ENCODE data around the gene BAIAP2. TPM values are rescaled to one million over a fixed set of nuclear protein-coding genes. Genes with fewer than 3 reads are reported as not detected.

BAIAP2 gene
- total RNA-seq, 2 experiments from 2014 or later, result 7.4 to 7.5 TPM

- Mint-ChIP-seq H3K4me3 (no peak overlapping the region), H3K9me3 (no peaks in the 10 kb centered on the region), H3K36me3 (no peaks in the 10 kb centered on the region), H3K27ac (no peak overlapping the region), H3K27me3 (peaks cover 10% of the 10 kb centered on the region), H3K4me1 (no peaks in the 10 kb centered on the region)
- ATAC-seq (ENCODE audit: low read depth), result no peak
- no peak for DNase-seq
- POLR2A ChIA-PET, result interaction anchor here (1.1 kb wide), 1 partner anchor 22 kb away, joined by 3 read pairs; no protein-coding TSS in a partner anchor
Measured at GRCh38 chr17:81039854-81040758, 5.2 kb downstream of the BAIAP2 start.

- DNase-seq, result no peak
- peak; percentile 13 for ATAC-seq (ENCODE audit: low read depth)
- Mint-ChIP-seq H3K36me3 (no peaks in the 10 kb centered on the region), H3K4me3 (no peak overlapping the region), H3K27me3 (peaks cover 10% of the 10 kb centered on the region), H3K27ac (no peak overlapping the region), H3K4me1 (no peaks in the 10 kb centered on the region), H3K9me3 (no peaks in the 10 kb centered on the region)
- POLR2A ChIA-PET, result no interaction called here
Measured at GRCh38 chr17:81040791-81041337, 5.9 kb downstream of the BAIAP2 start.

GRCh38 chr17:81042606-81043005, 7.7 kb downstream of the BAIAP2 start:
- Mint-ChIP-seq H3K36me3 (no peaks in the 10 kb centered on the region), H3K27ac (no peak overlapping the region), H3K27me3 (no peaks in the 10 kb centered on the region), H3K4me1 (no peaks in the 10 kb centered on the region), H3K9me3 (no peaks in the 10 kb centered on the region), H3K4me3 (no peak overlapping the region)
- no peak for DNase-seq
- POLR2A ChIA-PET, result no interaction called here
- no peak for ATAC-seq (ENCODE audit: low read depth)

- Mint-ChIP-seq H3K9me3 (no peaks in the 10 kb centered on the region), H3K27me3 (no peaks in the 10 kb centered on the region), H3K36me3 (no peaks in the 10 kb centered on the region), H3K4me1 (no peaks in the 10 kb centered on the region), H3K4me3 (no peak overlapping the region), H3K27ac (no peak overlapping the region)
- ATAC-seq (ENCODE audit: low read depth), result no peak
- no peak for DNase-seq
- POLR2A ChIA-PET, result no interaction called here
Measured at GRCh38 chr17:81043319-81043724, 8.4 kb downstream of the BAIAP2 start.

GRCh38 chr17:81043725-81044427, 8.9 kb downstream of the BAIAP2 start:
- POLR2A ChIA-PET, result no interaction called here
- H3K4me3 Mint-ChIP-seq, result no peak overlapping the region
- H3K36me3 Mint-ChIP-seq, result no peaks in the 10 kb centered on the region
- H3K27ac Mint-ChIP-seq, result no peak overlapping the region
- H3K4me1 Mint-ChIP-seq, result no peaks in the 10 kb centered on the region
- no peaks in the 10 kb centered on the region for H3K9me3 Mint-ChIP-seq
- DNase-seq (no peak), ATAC-seq (ENCODE audit: low read depth) (no peak)
- H3K27me3 Mint-ChIP-seq, result no peaks in the 10 kb centered on the region

- H3K9me3 Mint-ChIP-seq, result no peaks in the 10 kb centered on the region
- ATAC-seq (ENCODE audit: low read depth), result no peak
- no peak overlapping the region for H3K4me3 Mint-ChIP-seq
- H3K36me3 Mint-ChIP-seq, result no peaks in the 10 kb centered on the region
- DNase-seq, result no peak
- POLR2A ChIA-PET, result no interaction called here
- no peak overlapping the region for H3K27ac Mint-ChIP-seq
- H3K27me3 Mint-ChIP-seq, result no peaks in the 10 kb centered on the region
- H3K4me1 Mint-ChIP-seq, result peaks cover 3% of the 10 kb centered on the region
Measured at GRCh38 chr17:81044428-81044763, 9.4 kb downstream of the BAIAP2 start.

GRCh38 chr17:81044764-81045589, 10.0 kb downstream of the BAIAP2 start:
- Mint-ChIP-seq H3K9me3 (no peaks in the 10 kb centered on the region), H3K36me3 (no peaks in the 10 kb centered on the region), H3K27ac (no peak overlapping the region), H3K4me1 (peaks cover 6% of the 10 kb centered on the region), H3K4me3 (no peak overlapping the region), H3K27me3 (no peaks in the 10 kb centered on the region)
- POLR2A ChIA-PET, result no interaction called here
- ATAC-seq (ENCODE audit: low read depth), result no peak
- DNase-seq, result no peak

- Mint-ChIP-seq H3K4me3 (no peak overlapping the region), H3K4me1 (peaks cover 6% of the 10 kb centered on the region), H3K27me3 (no peaks in the 10 kb centered on the region), H3K9me3 (no peaks in the 10 kb centered on the region), H3K36me3 (no peaks in the 10 kb centered on the region), H3K27ac (no peak overlapping the region)
- POLR2A ChIA-PET, result no interaction called here
- no peak for ATAC-seq (ENCODE audit: low read depth)
- no peak for DNase-seq
Measured at GRCh38 chr17:81045590-81046095, 10.7 kb downstream of the BAIAP2 start.

GRCh38 chr17:81046132-81046769, 11.3 kb downstream of the BAIAP2 start:
- POLR2A ChIA-PET, result interaction anchor here (0.5 kb wide), 1 partner anchor 986 kb away, joined by 3 read pairs; no protein-coding TSS in a partner anchor
- DNase-seq (no peak), ATAC-seq (ENCODE audit: low read depth) (no peak)
- no peak overlapping the region for H3K27ac Mint-ChIP-seq
- peaks cover 6% of the 10 kb centered on the region for H3K4me1 Mint-ChIP-seq
- no peaks in the 10 kb centered on the region for H3K27me3 Mint-ChIP-seq
- H3K9me3 Mint-ChIP-seq, result no peaks in the 10 kb centered on the region
- H3K36me3 Mint-ChIP-seq, result no peaks in the 10 kb centered on the region
- no peak overlapping the region for H3K4me3 Mint-ChIP-seq

- H3K36me3 Mint-ChIP-seq, result no peaks in the 10 kb centered on the region
- POLR2A ChIA-PET, result interaction anchor here (0.5 kb wide), 1 partner anchor 987 kb away, joined by 3 read pairs; no protein-coding TSS in a partner anchor
- DNase-seq (no peak), ATAC-seq (ENCODE audit: low read depth) (no peak)
- no peaks in the 10 kb centered on the region for H3K27me3 Mint-ChIP-seq
- H3K27ac Mint-ChIP-seq, result no peak overlapping the region
- H3K9me3 Mint-ChIP-seq, result no peaks in the 10 kb centered on the region
- H3K4me3 Mint-ChIP-seq, result no peak overlapping the region
- H3K4me1 Mint-ChIP-seq, result peaks cover 6% of the 10 kb centered on the region
Measured at GRCh38 chr17:81046770-81047359, 11.9 kb downstream of the BAIAP2 start.

- DNase-seq (no peak), ATAC-seq (ENCODE audit: low read depth) (peak; percentile 14)
- Mint-ChIP-seq H3K4me1 (peaks cover 6% of the 10 kb centered on the region), H3K36me3 (no peaks in the 10 kb centered on the region), H3K4me3 (no peak overlapping the region), H3K27me3 (no peaks in the 10 kb centered on the region), H3K9me3 (no peaks in the 10 kb centered on the region), H3K27ac (peak overlapping the region; percentile 71)
- POLR2A ChIA-PET, result interaction anchor here (1.0 to 1.5 kb wide), 2 partner anchors 39 to 44 kb away, joined by 3 to 4 read pairs; no protein-coding TSS in a partner anchor
Measured at GRCh38 chr17:81048827-81049371, 13.9 kb downstream of the BAIAP2 start.

GRCh38 chr17:81049372-81049911, 14.5 kb downstream of the BAIAP2 start:
- DNase-seq (no peak), ATAC-seq (ENCODE audit: low read depth) (peak; percentile 48)
- no peaks in the 10 kb centered on the region for H3K36me3 Mint-ChIP-seq
- no peaks in the 10 kb centered on the region for H3K9me3 Mint-ChIP-seq
- peaks cover 6% of the 10 kb centered on the region for H3K4me1 Mint-ChIP-seq
- peak overlapping the region; percentile 71 for H3K27ac Mint-ChIP-seq
- no peaks in the 10 kb centered on the region for H3K27me3 Mint-ChIP-seq
- peak overlapping the region; percentile 72 for H3K4me3 Mint-ChIP-seq
- POLR2A ChIA-PET, result interaction anchor here (1.0 to 1.5 kb wide), 2 partner anchors 39 to 45 kb away, joined by 3 to 4 read pairs; no protein-coding TSS in a partner anchor
